Activated CD4-positive, alpha-beta memory T cell treated with anti-CD3 and anti-CD28 coated beads, Interleukin-2, amount 10 ng/mL, durations not matched to agents 7 days and 5 days (primary cell): Measurements from ENCODE around the gene TTC23L. TPM values are rescaled to one million over a fixed set of nuclear protein-coding genes. Genes with fewer than 3 reads are reported as not detected.

Experiments
- CTCF ChIA-PET: fragments of 350-600 bp; sonication (Branson Sonifier 250); formaldehyde crosslinking; loops from one replicate; lab custom pipeline; 2021; ENCODE audit warnings: antibody characterized with exemption, inconsistent platforms; lab: Charles Lee
- POLR2A ChIA-PET: fragments of 350-600 bp; sonication (Branson Sonifier 250); formaldehyde crosslinking; loops from one replicate; lab custom pipeline; 2021; ENCODE audit warnings: antibody characterized with exemption; lab: Charles Lee
- DNase-seq: peaks from one replicate; pipeline ENCODE4 v3.0.0-alpha.2; 2020
- H3K27ac Mint-ChIP-seq: one replicate; pipeline ENCODE4 v1.8.0; 2021; ENCODE audit warnings: mild to moderate bottlenecking, mixed read lengths
- H3K27me3 Mint-ChIP-seq: one replicate; pipeline ENCODE4 v1.8.0; 2021; ENCODE audit warnings: mixed read lengths
- H3K36me3 Mint-ChIP-seq: one replicate; pipeline ENCODE4 v1.8.0; 2021; ENCODE audit warnings: low read depth, mixed read lengths
- H3K4me1 Mint-ChIP-seq: one replicate; pipeline ENCODE4 v1.8.0; 2021; ENCODE audit warnings: mixed read lengths
- H3K4me3 Mint-ChIP-seq: one replicate; pipeline ENCODE4 v1.8.0; 2021; ENCODE audit warnings: mild to moderate bottlenecking, mixed read lengths
- H3K9me3 Mint-ChIP-seq: one replicate; pipeline ENCODE4 v1.8.0; 2021; ENCODE audit warnings: mixed read lengths
- total RNA-seq, 2 experiments: library from RNA; stranded (reverse); gene quantifications; one replicate each; pipeline ENCODE4 v1.2.3, GENCODE V29; 2021

Gene TTC23L
- total RNA-seq, 2 experiments from 2014 or later, result not detected

- Mint-ChIP-seq H3K4me3 (no peak overlapping the region), H3K9me3 (no peaks in the 10 kb centered on the region), H3K27ac (no peak overlapping the region), H3K36me3 (no peaks in the 10 kb centered on the region), H3K4me1 (peaks cover 13% of the 10 kb centered on the region), H3K27me3 (peaks cover 10% of the 10 kb centered on the region)
- no peak for DNase-seq
- POLR2A ChIA-PET, result no interaction called here
- CTCF ChIA-PET, result no interaction called here
These were observed 4.5 kb downstream of the TTC23L start for GRCh38 chr5:34843497-34843896.

GRCh38 chr5:34844106-34844505 lies 5.1 kb downstream of the TTC23L start:
- Mint-ChIP-seq H3K36me3 (no peaks in the 10 kb centered on the region), H3K4me3 (no peak overlapping the region), H3K9me3 (no peaks in the 10 kb centered on the region), H3K4me1 (peaks cover 8% of the 10 kb centered on the region), H3K27me3 (peaks cover 10% of the 10 kb centered on the region), H3K27ac (no peak overlapping the region)
- no peak for DNase-seq
- ChIA-PET CTCF (no interaction called here), POLR2A (no interaction called here)

- no peaks in the 10 kb centered on the region for H3K36me3 Mint-ChIP-seq
- ChIA-PET POLR2A (no interaction called here), CTCF (no interaction called here)
- no peak overlapping the region for H3K4me3 Mint-ChIP-seq
- DNase-seq, result no peak
- H3K9me3 Mint-ChIP-seq, result no peaks in the 10 kb centered on the region
- H3K27ac Mint-ChIP-seq, result no peak overlapping the region
- peaks cover 2% of the 10 kb centered on the region for H3K4me1 Mint-ChIP-seq
- H3K27me3 Mint-ChIP-seq, result peaks cover 12% of the 10 kb centered on the region
These were observed 6.0 kb downstream of the TTC23L start for GRCh38 chr5:34844999-34845398.

- Mint-ChIP-seq H3K9me3 (no peaks in the 10 kb centered on the region), H3K27ac (no peak overlapping the region), H3K4me1 (no peaks in the 10 kb centered on the region), H3K4me3 (no peak overlapping the region), H3K36me3 (no peaks in the 10 kb centered on the region), H3K27me3 (peaks cover 5% of the 10 kb centered on the region)
- POLR2A ChIA-PET, result no interaction called here
- no peak for DNase-seq
- CTCF ChIA-PET, result no interaction called here
These were observed 8.1 kb downstream of the TTC23L start for GRCh38 chr5:34847056-34847455.

- DNase-seq, result no peak
- POLR2A ChIA-PET, result no interaction called here
- no peaks in the 10 kb centered on the region for H3K4me1 Mint-ChIP-seq
- no peak overlapping the region for H3K27ac Mint-ChIP-seq
- H3K9me3 Mint-ChIP-seq, result no peaks in the 10 kb centered on the region
- H3K36me3 Mint-ChIP-seq, result no peaks in the 10 kb centered on the region
- H3K4me3 Mint-ChIP-seq, result no peak overlapping the region
- peaks cover 5% of the 10 kb centered on the region for H3K27me3 Mint-ChIP-seq
- CTCF ChIA-PET, result no interaction called here
These were observed 8.6 kb downstream of the TTC23L start for GRCh38 chr5:34847552-34847951.

GRCh38 chr5:34848230-34848629 lies 9.3 kb downstream of the TTC23L start:
- H3K4me3 Mint-ChIP-seq, result no peak overlapping the region
- DNase-seq, result no peak
- POLR2A ChIA-PET, result interaction anchor here (1.0 kb wide), 1 partner anchor 9 kb away, joined by 3 read pairs; the partner anchor contains the start of gene TTC23L
- no peaks in the 10 kb centered on the region for H3K36me3 Mint-ChIP-seq
- H3K27ac Mint-ChIP-seq, result no peak overlapping the region
- no peaks in the 10 kb centered on the region for H3K4me1 Mint-ChIP-seq
- CTCF ChIA-PET, result no interaction called here
- no peaks in the 10 kb centered on the region for H3K9me3 Mint-ChIP-seq
- peaks cover 5% of the 10 kb centered on the region for H3K27me3 Mint-ChIP-seq

GRCh38 chr5:34849253-34849652 lies 10.3 kb downstream of the TTC23L start:
- no peak for DNase-seq
- CTCF ChIA-PET, result no interaction called here
- Mint-ChIP-seq H3K27ac (no peak overlapping the region), H3K27me3 (peaks cover 6% of the 10 kb centered on the region), H3K4me3 (no peak overlapping the region), H3K36me3 (no peaks in the 10 kb centered on the region), H3K4me1 (no peaks in the 10 kb centered on the region), H3K9me3 (no peaks in the 10 kb centered on the region)
- POLR2A ChIA-PET, result no interaction called here

- ChIA-PET POLR2A (no interaction called here), CTCF (no interaction called here)
- Mint-ChIP-seq H3K27me3 (peaks cover 3% of the 10 kb centered on the region), H3K36me3 (no peaks in the 10 kb centered on the region), H3K27ac (no peak overlapping the region), H3K4me3 (no peak overlapping the region), H3K4me1 (no peaks in the 10 kb centered on the region), H3K9me3 (no peaks in the 10 kb centered on the region)
- DNase-seq, result no peak
These were observed 15.7 kb downstream of the TTC23L start for GRCh38 chr5:34854459-34855174.

- no peak overlapping the region for H3K4me3 Mint-ChIP-seq
- DNase-seq, result no peak
- peaks cover 2% of the 10 kb centered on the region for H3K27me3 Mint-ChIP-seq
- CTCF ChIA-PET, result no interaction called here
- POLR2A ChIA-PET, result no interaction called here
- no peaks in the 10 kb centered on the region for H3K36me3 Mint-ChIP-seq
- no peaks in the 10 kb centered on the region for H3K4me1 Mint-ChIP-seq
- no peak overlapping the region for H3K27ac Mint-ChIP-seq
- H3K9me3 Mint-ChIP-seq, result no peaks in the 10 kb centered on the region
These were observed 18.2 kb downstream of the TTC23L start for GRCh38 chr5:34857161-34857560.

GRCh38 chr5:34857894-34858293 lies 18.9 kb downstream of the TTC23L start:
- ChIA-PET POLR2A (no interaction called here), CTCF (no interaction called here)
- no peaks in the 10 kb centered on the region for H3K9me3 Mint-ChIP-seq
- H3K27ac Mint-ChIP-seq, result no peak overlapping the region
- H3K4me3 Mint-ChIP-seq, result no peak overlapping the region
- no peaks in the 10 kb centered on the region for H3K4me1 Mint-ChIP-seq
- peaks cover 2% of the 10 kb centered on the region for H3K27me3 Mint-ChIP-seq
- no peak for DNase-seq
- no peaks in the 10 kb centered on the region for H3K36me3 Mint-ChIP-seq

GRCh38 chr5:34858790-34859189 lies 19.8 kb downstream of the TTC23L start:
- no peak overlapping the region for H3K4me3 Mint-ChIP-seq
- no peak for DNase-seq
- H3K9me3 Mint-ChIP-seq, result no peaks in the 10 kb centered on the region
- ChIA-PET CTCF (no interaction called here), POLR2A (interaction anchor here (0.7 kb wide), 1 partner anchor 20 kb away, joined by 3 read pairs; the partner anchor contains the start of gene TTC23L)
- no peaks in the 10 kb centered on the region for H3K36me3 Mint-ChIP-seq
- no peak overlapping the region for H3K27ac Mint-ChIP-seq
- peaks cover 2% of the 10 kb centered on the region for H3K27me3 Mint-ChIP-seq
- no peaks in the 10 kb centered on the region for H3K4me1 Mint-ChIP-seq

- POLR2A ChIA-PET, result no interaction called here
- Mint-ChIP-seq H3K4me1 (no peaks in the 10 kb centered on the region), H3K9me3 (no peaks in the 10 kb centered on the region), H3K36me3 (no peaks in the 10 kb centered on the region), H3K27me3 (no peaks in the 10 kb centered on the region), H3K27ac (no peak overlapping the region), H3K4me3 (no peak overlapping the region)
- DNase-seq, result no peak
- CTCF ChIA-PET, result interaction anchor here (0.6 kb wide), 1 partner anchor 360 kb away, joined by 3 read pairs; no protein-coding TSS in a partner anchor
These were observed 20.3 kb downstream of the TTC23L start for GRCh38 chr5:34859253-34859652.

GRCh38 chr5:34863946-34864345 lies 25.0 kb downstream of the TTC23L start:
- no peaks in the 10 kb centered on the region for H3K9me3 Mint-ChIP-seq

GRCh38 chr5:34865091-34865490 lies 26.1 kb downstream of the TTC23L start:
- ChIA-PET CTCF (no interaction called here), POLR2A (no interaction called here)
- no peak overlapping the region for H3K4me3 Mint-ChIP-seq
- no peaks in the 10 kb centered on the region for H3K9me3 Mint-ChIP-seq
- H3K36me3 Mint-ChIP-seq, result no peaks in the 10 kb centered on the region
- H3K27me3 Mint-ChIP-seq, result no peaks in the 10 kb centered on the region
- no peak for DNase-seq
- no peaks in the 10 kb centered on the region for H3K4me1 Mint-ChIP-seq
- no peak overlapping the region for H3K27ac Mint-ChIP-seq

More at GRCh38 chr5:34863946-34864345, 25.0 kb downstream of the TTC23L start:
- Mint-ChIP-seq H3K27me3 (no peaks in the 10 kb centered on the region), H3K4me3 (no peak overlapping the region), H3K4me1 (no peaks in the 10 kb centered on the region), H3K27ac (no peak overlapping the region), H3K36me3 (no peaks in the 10 kb centered on the region)
- CTCF ChIA-PET, result interaction anchor here (0.9 kb wide), 1 partner anchor 139 kb away, joined by 3 read pairs; no protein-coding TSS in a partner anchor
- no peak for DNase-seq
- POLR2A ChIA-PET, result no interaction called here
